ENCODE data around the gene PROX1.

PROX1 gene

GRCh38 chr1:213987927-213988506, at the start of gene PROX1:
Gene PROX1, plus strand, starts transcription at chr1:213987973. Its CDS starts 8,563 bp downstream, at chr1:213996536.
- in situ Hi-C loops (cut with MboI; ENCODE audit: low sequenced_read_pairs): no loop called here

GRCh38 chr1:213938776-213939175, 49.0 kb upstream of the PROX1 start:
- in situ Hi-C loops (cut with MboI; ENCODE audit: low sequenced_read_pairs): no loop called here

- in situ Hi-C loops (cut with MboI; ENCODE audit: low sequenced_read_pairs): no loop called here
These were observed 47.9 kb upstream of the PROX1 start for GRCh38 chr1:213939888-213940287.

DNA sequence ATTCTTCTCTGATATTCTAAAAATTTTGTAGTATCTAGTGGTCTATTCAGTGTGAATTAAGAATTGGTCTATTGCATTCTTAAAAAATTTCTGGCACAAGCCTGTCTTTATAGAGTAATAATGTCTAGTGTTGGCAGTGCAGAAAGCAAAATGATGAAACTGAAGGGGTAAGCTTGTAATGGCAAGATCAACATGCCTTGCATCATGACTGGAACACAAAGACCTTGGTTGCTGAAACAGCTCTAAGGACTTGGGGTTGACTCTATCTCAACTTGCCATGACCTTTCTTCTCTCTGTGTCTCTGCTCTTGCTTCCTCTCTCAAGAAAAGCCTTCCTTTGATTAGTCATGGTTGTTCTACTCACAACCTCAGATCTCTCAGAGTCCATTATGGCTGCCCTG, 46.8 kb upstream of the PROX1 start:
- in situ Hi-C loops (cut with MboI; ENCODE audit: low sequenced_read_pairs): no loop called here

- in situ Hi-C loops (cut with MboI; ENCODE audit: low sequenced_read_pairs): no loop called here
These were observed 45.7 kb upstream of the PROX1 start for GRCh38 chr1:213942061-213942460.

GRCh38 chr1:213947200-213947801, 40.5 kb upstream of the PROX1 start:
- in situ Hi-C loops (cut with MboI; ENCODE audit: low sequenced_read_pairs): no loop called here

DNA sequence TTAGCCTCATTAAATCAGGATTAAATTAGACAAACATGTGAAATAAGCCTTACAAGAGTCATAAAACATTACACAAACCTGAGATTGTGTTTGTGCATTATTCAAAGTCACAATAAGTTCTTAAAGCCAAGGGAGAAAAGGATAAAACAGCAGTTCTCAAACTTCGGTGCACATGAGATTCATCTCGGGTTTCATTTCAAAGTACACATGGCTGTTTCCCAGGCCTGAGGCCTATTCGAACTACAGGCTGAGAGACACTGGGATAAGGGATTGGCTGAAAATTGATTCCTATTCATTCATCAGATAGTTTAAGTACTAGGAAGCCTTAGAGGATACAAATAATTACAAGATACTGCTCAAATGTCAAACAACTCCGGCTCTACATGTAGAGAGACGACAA, 35.9 kb upstream of the PROX1 start:
- in situ Hi-C loops (cut with MboI; ENCODE audit: low sequenced_read_pairs): no loop called here

- in situ Hi-C loops (cut with MboI; ENCODE audit: low sequenced_read_pairs): no loop called here
These were observed 34.0 kb upstream of the PROX1 start for GRCh38 chr1:213953806-213954205.

GRCh38 chr1:213956295-213956770, 31.4 kb upstream of the PROX1 start:
- in situ Hi-C loops (cut with MboI; ENCODE audit: low sequenced_read_pairs): no loop called here

- in situ Hi-C loops (cut with MboI; ENCODE audit: low sequenced_read_pairs): no loop called here
These were observed 29.4 kb upstream of the PROX1 start for GRCh38 chr1:213958346-213958745.

- in situ Hi-C loops (cut with MboI; ENCODE audit: low sequenced_read_pairs): no loop called here
These were observed 26.8 kb upstream of the PROX1 start for GRCh38 chr1:213960963-213961362.

- in situ Hi-C loops (cut with MboI; ENCODE audit: low sequenced_read_pairs): no loop called here
These were observed 25.3 kb upstream of the PROX1 start for GRCh38 chr1:213962508-213962907.

DNA sequence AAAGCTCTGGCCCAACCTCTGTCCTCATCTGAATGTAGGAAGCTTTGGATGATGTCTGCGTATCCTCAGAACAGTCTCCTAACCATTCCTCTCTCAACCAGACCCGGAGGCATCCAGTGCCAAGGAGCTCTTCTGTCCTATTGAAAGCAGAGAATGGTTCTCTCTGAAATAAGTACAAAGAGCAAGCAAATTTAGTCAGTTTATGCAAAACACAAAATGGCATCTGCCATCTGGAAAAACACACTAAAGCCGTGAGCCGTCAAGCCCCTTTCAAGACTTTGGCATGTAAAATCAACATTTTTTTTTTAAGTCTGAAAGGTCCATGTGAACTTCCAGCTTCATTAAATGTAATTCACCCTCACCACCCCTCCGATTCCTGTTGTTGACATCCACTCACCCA, 21.7 kb upstream of the PROX1 start:
- in situ Hi-C loops (cut with MboI; ENCODE audit: low sequenced_read_pairs): no loop called here

- in situ Hi-C loops (cut with MboI; ENCODE audit: low sequenced_read_pairs): no loop called here
These were observed 19.5 kb upstream of the PROX1 start for GRCh38 chr1:213968146-213968825.

- in situ Hi-C loops (cut with MboI; ENCODE audit: low sequenced_read_pairs): no loop called here
These were observed 17.7 kb upstream of the PROX1 start for GRCh38 chr1:213969958-213970555.

DNA sequence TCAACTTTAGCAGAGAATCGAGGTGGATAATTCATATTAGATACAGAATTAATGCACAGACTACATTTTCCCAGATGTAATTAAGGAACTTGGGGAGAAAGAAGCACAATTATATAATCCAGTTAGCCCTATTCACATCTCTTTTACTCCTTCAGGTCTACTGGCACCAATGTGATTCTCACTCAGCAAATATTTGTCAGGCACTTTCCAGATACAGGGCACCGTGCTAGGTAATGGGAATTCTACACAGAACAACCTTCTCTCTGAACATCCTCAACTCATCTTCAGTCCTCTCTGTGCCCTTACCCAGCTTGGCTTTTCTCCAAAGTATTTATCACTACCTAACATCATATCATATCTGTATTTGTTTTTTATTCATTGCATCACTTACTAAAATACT, 15.6 kb upstream of the PROX1 start:
- in situ Hi-C loops (cut with MboI; ENCODE audit: low sequenced_read_pairs): no loop called here

GRCh38 chr1:213973129-213973528, 14.6 kb upstream of the PROX1 start:
- in situ Hi-C loops (cut with MboI; ENCODE audit: low sequenced_read_pairs): no loop called here

DNA sequence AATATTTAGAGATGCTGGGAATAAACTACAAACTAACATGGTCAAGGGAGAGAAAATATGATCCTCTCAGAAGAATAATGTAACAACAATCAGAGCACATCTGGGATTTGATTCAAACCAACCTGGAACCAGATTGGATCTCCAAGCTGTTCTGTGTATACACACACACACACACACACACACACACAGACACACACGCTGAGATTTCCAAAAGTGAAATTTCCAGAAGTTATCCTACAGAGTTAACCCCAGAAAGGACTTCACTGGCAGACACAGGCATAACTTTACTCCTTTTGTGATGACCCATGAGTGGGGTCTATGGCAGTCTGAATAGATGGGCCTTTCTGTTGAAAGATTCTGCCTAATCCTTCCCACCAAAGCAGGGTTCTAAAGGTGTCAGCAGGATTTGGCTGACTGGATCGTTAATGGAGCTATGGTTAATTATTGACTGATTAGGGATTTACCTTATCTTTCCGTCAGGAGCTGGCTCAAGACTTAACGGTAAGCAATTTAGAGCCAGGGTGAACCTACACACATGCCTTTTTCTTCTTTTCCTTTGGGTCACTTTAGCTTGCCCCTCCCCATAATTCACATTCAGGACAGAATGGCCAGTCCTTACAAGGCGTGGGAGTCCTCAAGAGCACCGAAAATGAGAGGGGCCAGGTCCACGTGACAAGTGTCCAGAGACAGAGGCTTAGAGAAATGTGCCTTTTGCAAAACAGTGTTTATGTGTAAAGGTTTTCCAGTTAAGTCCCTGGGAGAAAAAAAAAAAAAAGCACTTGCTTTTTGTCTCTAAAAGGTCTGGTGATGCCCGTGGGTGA, 10.9 kb upstream of the PROX1 start:
- in situ Hi-C loops (cut with MboI; ENCODE audit: low sequenced_read_pairs): no loop called here

DNA sequence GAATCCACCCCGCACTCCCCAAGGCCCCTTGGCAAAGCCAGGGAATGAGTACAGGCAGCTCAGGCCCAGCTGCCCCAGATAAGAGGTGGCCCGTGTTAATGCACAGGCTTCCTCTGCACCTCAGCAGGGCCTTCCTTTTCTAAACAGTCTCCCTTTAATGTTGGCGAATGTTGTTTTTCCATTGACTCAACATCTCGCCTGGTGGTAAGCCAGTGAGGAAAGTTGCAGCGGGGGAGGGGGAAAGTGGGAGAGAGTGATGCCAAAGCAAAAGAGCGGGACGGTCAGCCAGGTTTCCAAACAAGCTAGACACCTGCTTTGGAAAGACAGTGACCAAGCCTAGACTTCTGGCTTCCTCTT, 10.3 kb upstream of the PROX1 start:
- in situ Hi-C loops (cut with MboI; ENCODE audit: low sequenced_read_pairs): no loop called here

DNA sequence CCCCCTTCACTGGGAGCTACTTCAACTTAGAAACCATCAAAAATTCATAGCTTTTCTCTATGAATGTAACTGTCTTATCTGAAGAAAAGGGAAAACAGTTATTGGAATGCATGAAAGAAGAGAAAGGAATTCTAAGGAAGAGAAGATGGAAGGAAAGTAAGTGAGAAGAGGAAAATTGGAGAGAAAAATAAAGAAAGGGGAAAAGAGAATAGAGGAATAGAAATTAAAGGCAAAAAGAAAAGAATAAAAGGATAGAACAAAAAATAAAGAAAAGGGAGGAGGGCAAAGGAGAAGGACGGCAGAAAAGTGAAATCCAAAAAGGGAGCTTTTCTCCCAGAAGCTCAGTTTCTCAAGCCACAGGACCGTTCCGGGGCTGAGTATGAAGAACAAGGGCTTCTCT, 9.9 kb upstream of the PROX1 start:
- in situ Hi-C loops (cut with MboI; ENCODE audit: low sequenced_read_pairs): no loop called here
